Stimulated activated CD8-positive, alpha-beta memory T cell treated with anti-CD3 and anti-CD28 coated beads, Interleukin-7, amount 100 ng/mL, for 1 hour (primary cell): ENCODE results near the gene ALG8.
"Not testable (repeated sequence)": the region's sequence is repeated elsewhere in the genome, so short reads cannot be mapped to it uniquely, and the experiment has no call there.

Source experiments
- DNase-seq, 2 donors: peaks; one replicate each; pipeline ENCODE4 v3.0.0-alpha.2; 2020; ENCODE audit warnings: low read depth in 2 of 2

ALG8 gene

GRCh38 chr11:78139422-78140391, at the start of gene ALG8:
Gene ALG8, minus strand, starts transcription at chr11:78139626. Its CDS starts 38 bp downstream, at chr11:78139588.
- DNase-seq = peak; percentile 96

- DNase-seq = peak; percentile 77
Observed at GRCh38 chr11:78188286-78189173, 49.1 kb upstream of the ALG8 start, which contains the start of the genes KCTD21 and USP35. Gene KCTD21, minus strand, starts transcription at chr11:78188626. Its CDS starts 14,072 bp downstream, at chr11:78174554. Gene USP35, plus strand, starts transcription at chr11:78188919. Its CDS starts 7,327 bp downstream, at chr11:78196246.

- peak in 1 of 2 donors; percentile 40 for DNase-seq
Observed at GRCh38 chr11:78187366-78188285, 48.2 kb upstream of the ALG8 start.

GRCh38 chr11:78181185-78181584, 41.8 kb upstream of the ALG8 start:
- DNase-seq = no peak

GRCh38 chr11:78180751-78181150, 41.3 kb upstream of the ALG8 start:
- DNase-seq = no peak

GRCh38 chr11:78179459-78180071, 40.1 kb upstream of the ALG8 start:
- no peak for DNase-seq

GRCh38 chr11:78177216-78177615, 37.8 kb upstream of the ALG8 start:
- DNase-seq = no peak

GRCh38 chr11:78176605-78177141, 37.2 kb upstream of the ALG8 start:
- DNase-seq = no peak

- DNase-seq = not testable (repeated sequence)
Observed at GRCh38 chr11:78175862-78176261, 36.4 kb upstream of the ALG8 start.

- DNase-seq = no peak
Observed at GRCh38 chr11:78171951-78172350, 32.5 kb upstream of the ALG8 start.

- DNase-seq = no peak
Observed at GRCh38 chr11:78170874-78171549, 31.6 kb upstream of the ALG8 start.

- no peak for DNase-seq
Observed at GRCh38 chr11:78170413-78170812, 31.0 kb upstream of the ALG8 start.

GRCh38 chr11:78168539-78169477, 29.4 kb upstream of the ALG8 start:
- DNase-seq = no peak

- no peak for DNase-seq
Observed at GRCh38 chr11:78166855-78167469, 27.5 kb upstream of the ALG8 start.

GRCh38 chr11:78164471-78164870, 25.0 kb upstream of the ALG8 start:
- no peak for DNase-seq

- DNase-seq = no peak
Observed at GRCh38 chr11:78163828-78164227, 24.4 kb upstream of the ALG8 start.

- DNase-seq = no peak
Observed at GRCh38 chr11:78161962-78162371, 22.5 kb upstream of the ALG8 start.

- DNase-seq = no peak
Observed at GRCh38 chr11:78161346-78161745, 21.9 kb upstream of the ALG8 start.
